ENCODE measurements around the gene ARHGAP26.
A peak's percentile ranks its signal among the peaks of the same experiment; 100 is the strongest.
"Not testable (repeated sequence)": the region's sequence is repeated elsewhere in the genome, so short reads cannot be mapped to it uniquely, and the experiment has no call there.

The ARHGAP26 gene

GRCh38 chr5:143092711-143093451 lies 322.7 kb downstream of the ARHGAP26 start:
- not testable (repeated sequence) for DNase-seq (ENCODE audit: low spot score)

GRCh38 chr5:143093452-143094086 lies 323.4 kb downstream of the ARHGAP26 start:
- DNase-seq (ENCODE audit: low spot score), result no peak

- DNase-seq (ENCODE audit: low spot score), result no peak
These were observed 323.9 kb downstream of the ARHGAP26 start for GRCh38 chr5:143094087-143094521.

GRCh38 chr5:143094608-143095007 lies 324.4 kb downstream of the ARHGAP26 start:
- not testable (repeated sequence) for DNase-seq (ENCODE audit: low spot score)

DNA sequence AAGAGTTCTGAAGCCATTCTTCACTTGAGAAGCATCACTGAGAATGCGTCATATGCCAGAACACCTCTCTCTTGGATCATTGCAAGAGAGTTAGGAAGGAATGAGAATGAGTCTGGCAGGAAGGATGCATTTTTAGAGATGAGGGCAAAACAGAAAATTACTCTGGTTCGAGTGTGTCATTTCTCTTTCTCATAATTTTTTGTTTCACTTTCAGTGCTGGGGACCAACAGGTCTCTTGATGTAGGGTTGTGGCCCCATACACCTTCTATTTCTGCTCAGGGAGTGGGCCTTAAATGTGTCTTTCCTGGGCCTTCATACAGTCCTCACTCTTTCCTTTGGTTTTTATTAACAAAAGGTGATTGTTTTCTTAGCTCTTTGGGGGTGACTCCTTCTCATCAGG lies 330.9 kb downstream of the ARHGAP26 start:
- no peak for DNase-seq (ENCODE audit: low spot score)

- no peak for DNase-seq (ENCODE audit: low spot score)
These were observed 331.7 kb downstream of the ARHGAP26 start for GRCh38 chr5:143101725-143102386.

- peak; percentile 40 for DNase-seq (ENCODE audit: low spot score)
These were observed 332.2 kb downstream of the ARHGAP26 start for GRCh38 chr5:143102411-143102810.

DNA sequence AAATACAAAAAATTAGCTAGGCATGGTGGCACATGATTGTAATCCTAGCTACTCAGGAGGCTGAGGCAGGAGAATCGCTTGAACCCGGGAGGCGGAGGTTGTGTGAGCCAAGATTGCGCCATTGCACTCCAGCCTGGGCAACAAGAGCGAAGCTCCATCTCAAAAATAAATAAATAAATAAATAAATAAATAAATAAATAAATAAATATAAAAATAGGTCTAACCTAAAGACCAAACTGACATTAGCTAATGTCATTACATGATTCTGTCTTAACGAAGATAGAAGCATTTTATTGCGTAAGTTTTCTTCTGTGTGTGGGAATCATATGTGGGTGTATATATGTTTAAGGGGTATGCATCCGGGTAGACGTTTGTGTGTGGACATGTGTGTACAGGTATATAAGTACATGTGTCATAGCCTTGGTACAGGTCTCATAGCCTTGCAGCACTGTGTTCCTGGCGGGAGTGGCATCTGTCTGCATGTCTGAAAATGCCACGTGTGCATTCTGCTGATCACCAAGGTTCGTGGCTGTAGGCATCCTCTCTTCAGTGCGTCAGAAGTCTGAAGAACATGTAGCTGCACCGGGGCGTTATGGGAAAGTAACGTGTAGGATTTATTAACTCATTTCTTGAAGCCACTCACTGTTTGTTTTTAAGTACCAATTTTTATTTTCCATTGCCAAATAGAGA lies 335.2 kb downstream of the ARHGAP26 start:
- DNase-seq (ENCODE audit: low spot score), result no peak

- peak; percentile 19 for DNase-seq (ENCODE audit: low spot score)
These were observed 336.0 kb downstream of the ARHGAP26 start for GRCh38 chr5:143106174-143106573.

DNA sequence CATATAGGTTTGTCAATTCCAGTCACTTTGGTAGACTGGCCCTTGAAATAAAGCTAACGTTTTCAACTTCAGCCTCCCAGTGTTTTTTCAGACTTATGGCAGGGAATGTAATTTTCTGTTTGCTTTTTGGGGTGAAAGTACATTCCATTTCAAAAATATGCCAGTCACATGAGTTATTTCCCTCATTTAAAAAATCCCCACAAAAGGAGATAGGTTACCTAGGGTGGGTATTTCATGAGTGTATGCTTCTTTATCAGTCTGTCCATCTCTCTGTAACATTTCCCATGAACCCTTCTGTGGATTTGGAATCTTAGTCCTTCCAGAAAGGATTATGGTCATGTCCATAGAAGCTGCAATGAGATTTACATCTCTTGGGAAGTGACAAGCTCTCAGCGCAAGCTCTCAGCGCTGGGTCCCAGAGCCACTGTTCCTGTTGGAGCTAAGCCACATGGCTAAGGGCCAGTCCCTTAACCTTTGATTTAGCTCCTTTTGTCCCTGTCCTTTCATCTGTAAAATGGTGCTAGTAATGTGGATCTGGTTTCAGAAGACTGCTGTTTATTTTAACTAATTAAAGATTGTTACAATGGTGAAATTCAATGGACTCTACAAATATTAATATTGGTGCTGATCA lies 338.4 kb downstream of the ARHGAP26 start:
- DNase-seq (ENCODE audit: low spot score), result no peak

DNA sequence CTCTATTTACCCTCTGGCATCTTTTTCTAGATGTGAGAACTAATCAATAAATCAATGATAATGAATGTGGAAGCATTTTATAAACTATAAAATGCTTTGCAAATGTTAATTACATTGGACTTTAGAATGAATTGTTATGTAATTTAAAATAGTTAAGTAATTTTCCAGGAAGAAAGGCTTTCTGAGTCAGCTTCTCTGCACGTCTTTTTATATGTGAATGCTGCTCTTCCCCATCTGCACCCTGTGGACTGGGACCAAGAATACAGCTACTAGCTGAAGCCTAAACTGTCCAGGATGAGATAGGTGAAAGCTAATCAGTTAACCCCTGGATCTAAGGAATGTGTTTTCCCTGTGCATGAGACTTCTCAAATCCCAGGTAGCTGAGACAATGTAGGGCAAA lies 340.4 kb downstream of the ARHGAP26 start:
- no peak for DNase-seq (ENCODE audit: low spot score)

DNA sequence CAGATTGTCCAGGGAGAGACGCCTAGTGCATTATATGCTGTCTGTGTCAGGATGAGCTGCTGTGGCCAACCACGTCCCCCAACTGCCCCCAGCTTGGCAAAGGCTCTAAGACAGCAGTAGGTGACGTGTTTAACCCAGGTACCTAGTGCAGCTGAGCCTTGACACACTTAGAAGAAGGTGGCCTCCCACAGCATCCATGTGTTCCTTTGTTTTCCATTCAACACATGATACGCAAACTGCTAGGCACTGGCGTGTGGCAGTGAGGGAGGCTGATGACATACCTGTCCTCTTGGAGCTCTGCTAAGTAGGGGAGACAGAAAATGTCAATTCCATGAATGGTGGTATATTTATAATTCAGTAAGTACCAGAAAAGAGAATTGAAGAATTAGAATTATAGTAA lies 341.6 kb downstream of the ARHGAP26 start:
- DNase-seq (ENCODE audit: low spot score), result no peak

DNA sequence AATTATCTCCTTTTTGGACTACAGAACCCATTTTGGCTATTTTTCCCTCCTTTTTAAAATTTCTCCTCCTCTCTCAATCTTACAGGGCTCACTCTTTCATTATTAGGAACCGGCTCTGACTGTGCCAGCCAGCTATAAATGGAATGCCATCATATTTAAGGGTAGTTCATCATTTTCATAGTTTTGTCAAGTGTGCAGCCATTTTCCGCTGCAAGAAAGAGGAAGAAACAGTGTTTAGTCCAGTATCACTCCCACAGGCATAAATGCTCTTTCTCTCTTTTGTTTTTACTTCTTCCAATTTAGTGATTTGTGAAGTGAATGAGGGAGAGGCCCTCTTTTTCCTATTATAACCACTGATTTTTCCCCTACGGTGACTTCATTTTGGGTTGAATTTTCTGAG lies 343.3 kb downstream of the ARHGAP26 start:
- DNase-seq (ENCODE audit: low spot score), result no peak

- no peak for DNase-seq (ENCODE audit: low spot score)
These were observed 344.3 kb downstream of the ARHGAP26 start for GRCh38 chr5:143114481-143114880.

GRCh38 chr5:143115381-143115780 lies 345.2 kb downstream of the ARHGAP26 start:
- DNase-seq (ENCODE audit: low spot score), result no peak

DNA sequence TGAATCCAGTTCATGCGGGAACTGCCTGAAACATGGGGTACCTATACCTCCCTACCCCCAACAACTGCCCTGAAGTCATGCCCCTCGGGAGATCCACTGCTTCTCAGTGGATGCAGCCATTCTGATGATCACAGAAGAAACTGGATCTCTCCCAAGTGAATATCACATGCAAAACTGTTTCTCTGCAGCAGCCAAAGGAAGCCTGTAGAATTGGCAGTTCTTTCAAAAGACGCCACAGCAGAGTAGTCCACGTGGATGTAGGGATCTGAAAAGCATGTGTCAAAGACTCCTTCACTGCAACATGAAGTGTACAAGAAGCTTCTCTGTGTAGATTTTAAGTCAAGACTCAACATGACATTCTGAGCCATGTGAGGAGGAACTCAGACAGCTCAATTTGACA lies 346.6 kb downstream of the ARHGAP26 start:
- no peak for DNase-seq (ENCODE audit: low spot score)

DNA sequence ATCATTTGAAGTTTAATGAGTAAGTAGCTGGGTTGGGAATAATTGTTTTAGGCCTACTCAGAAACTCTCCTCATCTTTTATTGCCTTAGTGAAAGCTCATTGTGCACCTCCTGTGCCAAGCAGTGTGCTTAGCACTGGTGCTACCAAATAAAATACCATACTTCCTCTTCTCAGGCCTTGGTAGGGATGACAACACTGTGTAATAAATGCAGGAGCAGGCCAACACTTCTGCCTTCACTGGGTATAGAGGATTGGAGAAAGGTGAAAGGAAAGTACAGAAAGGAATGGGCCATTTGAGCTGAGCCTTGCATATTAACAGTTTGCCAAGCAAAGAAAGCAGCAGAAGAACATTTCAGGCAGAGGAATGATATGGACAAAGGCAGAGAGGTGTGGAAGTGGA lies 347.6 kb downstream of the ARHGAP26 start:
- DNase-seq (ENCODE audit: low spot score), result no peak

DNA sequence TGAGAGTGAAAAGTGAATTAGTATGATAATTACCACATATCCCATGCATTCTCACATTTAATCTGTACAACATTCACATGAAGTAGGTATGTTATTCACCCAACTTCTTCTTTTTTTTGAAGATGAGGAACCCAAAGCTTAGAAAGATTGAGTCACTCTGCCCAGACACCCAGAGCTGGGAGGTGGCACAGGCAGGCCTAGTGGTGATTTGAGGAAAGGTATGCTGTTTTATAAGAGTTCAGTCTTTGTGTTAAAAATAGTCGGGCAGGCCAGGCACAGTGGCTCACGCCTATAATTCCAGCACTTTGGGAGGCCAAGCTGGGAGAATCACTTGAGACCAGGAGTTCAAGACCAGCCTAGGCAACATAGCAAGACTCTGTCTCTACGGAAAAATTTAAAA lies 348.0 kb downstream of the ARHGAP26 start:
- DNase-seq (ENCODE audit: low spot score), result no peak

- not testable (repeated sequence) for DNase-seq (ENCODE audit: low spot score)
These were observed 348.6 kb downstream of the ARHGAP26 start for GRCh38 chr5:143118818-143119217.

DNA sequence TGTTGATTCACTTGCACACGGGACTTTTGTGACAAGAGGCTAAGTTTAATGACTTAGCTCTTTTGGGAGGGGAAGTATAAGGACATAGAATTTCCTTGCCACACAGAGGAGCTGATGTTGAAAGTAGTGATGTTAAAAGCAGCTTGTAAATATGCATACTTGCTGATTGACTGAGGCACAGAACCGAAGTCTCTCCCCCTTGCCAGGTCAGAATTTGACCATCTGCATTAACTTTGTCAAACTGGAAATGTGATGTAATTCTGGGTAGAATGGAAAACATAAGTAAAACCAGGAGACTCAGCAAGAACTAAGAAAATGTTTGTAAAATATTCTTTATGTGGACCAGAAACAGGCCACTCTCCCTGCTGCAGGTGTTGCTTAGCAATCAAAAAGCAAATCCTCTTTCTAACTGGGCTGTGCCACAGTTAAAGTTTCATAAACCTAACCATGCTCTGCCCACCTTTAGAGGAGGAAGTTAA lies 349.2 kb downstream of the ARHGAP26 start:
- no peak for DNase-seq (ENCODE audit: low spot score)

DNA sequence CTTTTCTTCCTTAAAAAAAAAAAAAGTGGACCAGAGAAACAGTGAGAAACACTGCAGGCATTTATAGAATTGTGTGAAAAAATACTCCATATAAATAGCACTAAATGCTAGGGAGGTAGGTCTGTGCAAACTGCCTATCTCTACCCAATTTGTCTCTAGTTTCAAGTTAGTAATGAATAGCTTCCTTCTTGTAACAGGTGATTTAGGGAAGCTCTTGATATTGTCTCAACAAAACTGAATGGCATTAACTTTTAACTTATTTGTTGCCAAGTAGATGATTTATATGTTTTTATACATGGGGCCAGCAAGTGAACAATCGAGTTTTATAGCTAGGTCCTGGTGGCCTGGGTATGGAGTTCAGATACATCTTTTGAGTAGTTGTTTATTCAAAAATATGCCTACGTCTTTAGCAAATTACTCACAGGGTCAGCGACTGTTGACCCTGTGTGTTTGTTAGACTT lies 349.7 kb downstream of the ARHGAP26 start:
- DNase-seq (ENCODE audit: low spot score), result no peak
